Lung (tissue), 16 donors: ENCODE data around the gene GNPTAB. TPM values are rescaled to one million over a fixed set of nuclear protein-coding genes. Genes with fewer than 3 reads are reported as not detected.

Experiments used
- ATAC-seq: fragments of 200-7000 bp; cut with Tn5 transposase; one replicate; pipeline ENCODE4 v1.9.1; 2020; ENCODE audit warnings: moderate number of reproducible peaks; ENCODE audit not compliant: insufficient read depth, low FRiP score
- DNase-seq, 3 donors: peaks; one replicate each; pipeline ENCODE4 v3.0.0-alpha.2; 2013 to 2017
- H3K27ac ChIP-seq, 2 donors: one replicate each; pipeline ENCODE4 v1.5.1; 2013; ENCODE audit warnings: mild to moderate bottlenecking in 2 of 2, moderate library complexity in 2 of 2, control low read depth in 1 of 2, inconsistent platforms in 1 of 2, low read depth in 1 of 2, low read length in 1 of 2
- H3K27me3 ChIP-seq, 3 donors: one replicate each; pipeline ENCODE4 v1.5.1; 2013; ENCODE audit warnings: low read length in 2 of 3; ENCODE audit not compliant: control insufficient read depth in 3 of 3, insufficient read depth in 3 of 3
- H3K36me3 ChIP-seq, 4 donors: one replicate each; pipeline ENCODE4 v1.5.1; 2013; ENCODE audit warnings: low read length in 4 of 4, mild to moderate bottlenecking in 1 of 4, moderate library complexity in 1 of 4; ENCODE audit not compliant: control insufficient read depth in 4 of 4, insufficient read depth in 4 of 4
- H3K4me1 ChIP-seq, 5 donors: one replicate each; pipeline ENCODE4 v1.5.1; 2013; ENCODE audit warnings: low read length in 5 of 5, mild to moderate bottlenecking in 2 of 5, moderate library complexity in 1 of 5; ENCODE audit not compliant: control insufficient read depth in 5 of 5, insufficient read depth in 5 of 5
- H3K4me3 ChIP-seq: one replicate; pipeline ENCODE4 v1.5.1; 2013; ENCODE audit warnings: mild to moderate bottlenecking, control low read depth, moderate library complexity
- H3K9ac ChIP-seq, 2 donors: one replicate each; pipeline ENCODE4 v1.5.1; 2013; ENCODE audit warnings: low read length in 2 of 2, control low read depth in 1 of 2; ENCODE audit not compliant: insufficient read depth in 1 of 2
- H3K9me3 ChIP-seq, 4 donors: one replicate each; pipeline ENCODE4 v1.5.1; 2013; ENCODE audit warnings: low read length in 3 of 4, mild to moderate bottlenecking in 1 of 4, moderate library complexity in 1 of 4; ENCODE audit not compliant: control insufficient read depth in 4 of 4, insufficient read depth in 3 of 4
- WGBS, 2 donors: extraction: QIAGEN DNeasy Blood & Tissue Kit; methylation state at CpG; one replicate each; pipeline ENCODE4 v1.1.7; 2013; 5-methylcytosine and 5-hydroxymethylcytosine counted together
- long read RNA-seq, 5 donors: transcript quantifications; one replicate each; lab custom pipeline, GENCODE V29; 2026
- polyA plus RNA-seq, 2 donors: library from polyadenylated mRNA; stranded (reverse); fragments of 200-250 nt; gene quantifications; one replicate each; pipeline ENCODE4 v1.2.1, GENCODE V29; 2013
- total RNA-seq, 2 donors: library from RNA; depleted of rRNA in 1 of 2; stranded (reverse); fragments of >200 nt in 1 of 2; gene quantifications; one replicate each; pipeline ENCODE4 v1.2.1, GENCODE V29; 2014 to 2021
- TF ChIP-seq, protein P1 (sequence below): IDR thresholded peaks from 2 replicates; pipeline ENCODE4 v1.5.1; 2012; ENCODE audit warnings: mild to moderate bottlenecking; ENCODE audit errors: control extremely low read depth, extremely low read depth
- donor health status: control.
- donor health status: control.
- donor health status: Bipolar disorder and iron deficiency.
- donor health status: healthy.
- donor health status: DM: yes; HTN: yes; CAD: no.

The GNPTAB gene
- total RNA-seq, result 10 to 100 TPM; 52.1 to 74.3 TPM
- 10 to 100 TPM; 14.8 to 27.6 TPM for polyA plus RNA-seq
- long read RNA-seq, donor 1, full-length matches to known transcripts, result 4 of 4 reads
- long read RNA-seq, donor 1, partial matches to known transcripts, result 0 of 4 reads
- long read RNA-seq, donor 1, other reads (novel, unspliced or antisense), result 0 of 4 reads
- long read RNA-seq, donor 2, full-length matches to known transcripts, result 1 of 1 reads
- long read RNA-seq, donor 2, partial matches to known transcripts, result 0 of 1 reads
- long read RNA-seq, donor 2, other reads (novel, unspliced or antisense), result 0 of 1 reads
- long read RNA-seq, donor 3, full-length matches to known transcripts, result 4 of 4 reads
- long read RNA-seq, donor 3, partial matches to known transcripts, result 0 of 4 reads
- long read RNA-seq, donor 3, other reads (novel, unspliced or antisense), result 0 of 4 reads
- long read RNA-seq, donor 4, partial matches to known transcripts, result 0 of 1 reads
- long read RNA-seq, donor 4, other reads (novel, unspliced or antisense), result 0 of 1 reads
- long read RNA-seq, donor 5, full-length matches to known transcripts, result 3 of 41 reads
- long read RNA-seq, donor 5, partial matches to known transcripts, result 38 of 41 reads
- long read RNA-seq, donor 5, other reads (novel, unspliced or antisense), result 0 of 41 reads

GRCh38 chr12:101830367-101831325, at the start of gene GNPTAB:
TSS of gene GNPTAB (minus strand) at chr12:101830959. CDS start at chr12:101830675, 284 bp downstream.
- Histone ChIP-seq H3K4me1 (peaks cover 0 to 10% (median 5%) of the 10 kb centered on the region in 5 donors), H3K4me3 (peak within 1 kb of the TSS; percentile 99), H3K27me3 (no peaks in the 10 kb centered on the region), H3K9ac (peak within 1 kb of the TSS; percentile 49 to 54), H3K9me3 (no peaks in the 10 kb centered on the region), H3K36me3 (no peaks in the 10 kb centered on the region), H3K27ac (peak within 1 kb of the TSS; percentile 88 to 94)
- ATAC-seq, result peak; percentile 97
- DNase-seq, result peak; percentile 94 to 95 (median 95)
- WGBS, 2 donors, result 0 to 1% methylated on average over 66 to 96 of the region's 96 CpGs
- TF ChIP-seq, protein P1, sequence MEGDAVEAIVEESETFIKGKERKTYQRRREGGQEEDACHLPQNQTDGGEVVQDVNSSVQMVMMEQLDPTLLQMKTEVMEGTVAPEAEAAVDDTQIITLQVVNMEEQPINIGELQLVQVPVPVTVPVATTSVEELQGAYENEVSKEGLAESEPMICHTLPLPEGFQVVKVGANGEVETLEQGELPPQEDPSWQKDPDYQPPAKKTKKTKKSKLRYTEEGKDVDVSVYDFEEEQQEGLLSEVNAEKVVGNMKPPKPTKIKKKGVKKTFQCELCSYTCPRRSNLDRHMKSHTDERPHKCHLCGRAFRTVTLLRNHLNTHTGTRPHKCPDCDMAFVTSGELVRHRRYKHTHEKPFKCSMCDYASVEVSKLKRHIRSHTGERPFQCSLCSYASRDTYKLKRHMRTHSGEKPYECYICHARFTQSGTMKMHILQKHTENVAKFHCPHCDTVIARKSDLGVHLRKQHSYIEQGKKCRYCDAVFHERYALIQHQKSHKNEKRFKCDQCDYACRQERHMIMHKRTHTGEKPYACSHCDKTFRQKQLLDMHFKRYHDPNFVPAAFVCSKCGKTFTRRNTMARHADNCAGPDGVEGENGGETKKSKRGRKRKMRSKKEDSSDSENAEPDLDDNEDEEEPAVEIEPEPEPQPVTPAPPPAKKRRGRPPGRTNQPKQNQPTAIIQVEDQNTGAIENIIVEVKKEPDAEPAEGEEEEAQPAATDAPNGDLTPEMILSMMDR, result peak; percentile 66

- H3K9ac ChIP-seq, result peak overlapping the region in 1 of 2 donors; percentile 78
- no peaks in the 10 kb centered on the region for H3K9me3 ChIP-seq
- 6 to 9% methylated on average over 7 of the region's 7 CpGs for WGBS, 2 donors
- no peak for ATAC-seq
- peaks cover 0 to 4% (median 0%) of the 10 kb centered on the region in 5 donors for H3K4me1 ChIP-seq
- no peaks in the 10 kb centered on the region for H3K27me3 ChIP-seq
- H3K27ac ChIP-seq, result peak overlapping the region in 1 of 2 donors; percentile 100
- peaks cover 0 to 4% (median 2%) of the 10 kb centered on the region in 4 donors for H3K36me3 ChIP-seq
- peak overlapping the region; percentile 87 for H3K4me3 ChIP-seq
- peak in 2 of 3 donors; percentile 19 to 25 for DNase-seq
- TF ChIP-seq, protein P1, result no peak
These were observed 47.6 kb upstream of the GNPTAB start for GRCh38 chr12:101878243-101878821.

GRCh38 chr12:101877806-101878242, 47.1 kb upstream of the GNPTAB start:
- peak overlapping the region; percentile 84 to 100 for H3K27ac ChIP-seq
- H3K4me1 ChIP-seq, result peaks cover 0 to 4% (median 0%) of the 10 kb centered on the region in 5 donors
- no peaks in the 10 kb centered on the region for H3K27me3 ChIP-seq
- DNase-seq (peak in 2 of 3 donors; percentile 46 to 51), ATAC-seq (no peak)
- peak overlapping the region; percentile 87 for H3K4me3 ChIP-seq
- TF ChIP-seq, protein P1, result no peak
- peaks cover 0 to 4% (median 2%) of the 10 kb centered on the region in 4 donors for H3K36me3 ChIP-seq
- no peaks in the 10 kb centered on the region for H3K9me3 ChIP-seq
- H3K9ac ChIP-seq, result peak overlapping the region; percentile 78 to 91
- 0% methylated on average over 24 of the region's 24 CpGs for WGBS, 2 donors
